Effector CD4-positive, alpha-beta T cell (primary cell): ENCODE measurements around the gene DEFB131A. TPM values are rescaled to one million over a fixed set of nuclear protein-coding genes. Genes with fewer than 3 reads are reported as not detected.
"Not testable (repeated sequence)": the region's sequence is repeated elsewhere in the genome, so short reads cannot be mapped to it uniquely, and the experiment has no call there.

Experiments used
- DNase-seq: peaks from one replicate; pipeline ENCODE4 v3.0.0-alpha.2; 2020
- total RNA-seq: gene quantifications from one replicate; lab custom pipeline; 2026; lab: John Stamatoyannopoulos, UW

Gene DEFB131A
- not detected for total RNA-seq

DNA sequence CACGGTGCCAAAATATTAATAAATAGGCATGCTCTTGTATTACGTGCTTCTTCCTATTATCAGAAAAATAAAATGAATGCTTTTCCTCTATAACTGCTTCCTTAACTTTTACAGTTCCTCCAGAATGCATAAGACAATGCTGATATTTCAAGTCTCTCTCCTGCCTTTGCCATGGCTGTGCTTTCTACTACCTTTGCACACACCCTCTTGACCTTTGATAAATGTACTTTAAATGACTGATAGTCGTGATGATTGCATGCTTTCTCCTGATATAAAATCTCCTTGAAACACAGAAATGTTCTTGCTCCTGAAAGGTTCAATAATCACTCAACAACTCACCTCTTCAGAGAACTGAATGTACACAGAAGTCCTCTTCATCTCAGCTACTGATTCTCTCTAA lies at the start of gene DEFB131A:
Gene DEFB131A (plus strand): TSS at position 301 of the 400 bp plus-strand sequence. CDS start 120 bp downstream, outside the sequence.
- DNase-seq: not testable (repeated sequence)

- not testable (repeated sequence) for DNase-seq
These were observed 38.4 kb upstream of the DEFB131A start for GRCh38 chr4:9405774-9406173.

- DNase-seq: not testable (repeated sequence)
These were observed 37.7 kb upstream of the DEFB131A start for GRCh38 chr4:9406491-9406890.

- no peak for DNase-seq
These were observed 34.4 kb upstream of the DEFB131A start for GRCh38 chr4:9409793-9410192.

DNA sequence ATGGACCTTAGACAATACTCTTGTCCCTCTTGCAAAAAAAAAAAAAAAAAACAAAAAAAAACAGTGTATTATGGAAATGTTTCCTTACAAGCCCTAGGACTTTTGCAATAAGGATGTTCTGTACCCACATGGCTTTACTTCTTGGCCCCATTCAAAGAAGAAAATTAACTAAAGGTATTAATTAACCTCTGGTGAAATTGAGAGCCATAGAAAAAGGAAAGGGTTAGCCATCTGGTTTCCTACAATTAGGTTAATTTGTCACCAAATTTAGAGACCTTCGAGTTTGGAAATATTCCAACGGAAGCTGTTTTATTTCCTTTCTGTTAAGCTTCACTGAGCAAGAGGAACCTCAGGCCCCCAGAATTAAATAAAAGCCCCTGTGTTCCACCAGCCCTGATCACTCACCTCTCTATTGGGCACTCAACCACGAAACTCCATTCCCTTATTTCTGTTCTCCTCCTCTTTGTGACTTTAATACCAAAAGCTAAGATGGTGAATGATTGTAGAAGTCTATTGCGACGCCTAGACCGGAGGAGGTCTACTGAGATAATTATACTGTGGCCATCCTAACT lies 22.2 kb upstream of the DEFB131A start:
- not testable (repeated sequence) for DNase-seq

DNA sequence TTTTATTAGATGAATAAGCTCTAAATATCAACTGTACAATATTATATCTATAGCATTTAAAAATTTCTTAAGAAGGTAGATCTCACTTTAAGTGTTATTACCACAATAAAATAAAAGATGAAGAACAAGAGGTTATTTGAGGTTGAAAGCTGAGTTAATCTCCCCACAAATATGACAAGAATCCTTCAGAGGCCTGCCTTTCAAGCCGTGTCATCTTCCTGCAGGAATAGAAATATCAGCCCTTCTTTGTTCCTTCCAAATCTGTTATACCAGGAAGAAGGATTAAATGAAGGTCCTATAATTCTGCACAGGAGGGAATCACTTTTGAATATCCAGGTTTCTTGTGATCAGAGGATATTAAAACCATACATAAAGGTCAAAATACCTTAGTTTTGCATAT lies 18.3 kb upstream of the DEFB131A start:
- not testable (repeated sequence) for DNase-seq

- not testable (repeated sequence) for DNase-seq
These were observed 14.2 kb upstream of the DEFB131A start for GRCh38 chr4:9430061-9430460.

- not testable (repeated sequence) for DNase-seq
These were observed 10.9 kb upstream of the DEFB131A start for GRCh38 chr4:9433320-9433719.

DNA sequence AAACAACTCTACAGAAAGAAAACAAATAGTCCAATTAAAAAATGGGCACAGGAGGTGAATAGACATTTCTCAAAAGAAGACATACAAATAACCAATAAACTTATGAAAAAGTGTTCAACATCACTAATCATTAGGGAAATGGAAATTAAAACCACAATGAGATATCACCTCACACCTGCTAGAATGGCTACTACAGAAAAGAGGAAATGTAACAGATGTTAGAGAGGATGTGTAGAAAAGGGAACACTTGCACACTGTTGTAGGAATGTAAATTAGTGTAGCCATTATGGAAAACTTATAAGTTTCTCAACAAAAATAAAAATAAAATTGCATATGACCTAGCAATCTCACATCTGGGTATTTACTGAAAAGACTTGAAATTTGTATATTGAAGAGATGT lies 7.5 kb upstream of the DEFB131A start:
- not testable (repeated sequence) for DNase-seq

GRCh38 chr4:9442355-9442754 lies 1.9 kb upstream of the DEFB131A start:
- not testable (repeated sequence) for DNase-seq

DNA sequence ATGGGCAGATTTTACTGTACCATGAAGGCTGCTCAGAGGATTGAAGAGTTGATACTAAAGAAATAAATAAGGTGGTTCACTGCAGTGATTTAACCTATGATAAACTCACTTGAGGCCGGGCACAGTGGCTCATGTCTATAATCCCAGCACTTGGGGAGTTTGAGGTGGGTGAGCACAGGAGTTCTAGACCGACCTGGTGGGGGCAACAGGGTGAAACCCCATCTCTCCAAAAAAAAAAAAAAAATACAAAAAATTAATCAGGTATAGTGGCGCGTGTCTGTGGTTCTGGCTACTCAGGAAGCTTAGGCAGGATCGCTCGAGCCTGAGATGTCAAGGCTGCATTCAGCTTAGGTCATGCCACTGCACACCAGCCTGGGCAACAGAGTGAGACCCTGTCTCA lies 467 bp downstream of the DEFB131A start:
- not testable (repeated sequence) for DNase-seq

DNA sequence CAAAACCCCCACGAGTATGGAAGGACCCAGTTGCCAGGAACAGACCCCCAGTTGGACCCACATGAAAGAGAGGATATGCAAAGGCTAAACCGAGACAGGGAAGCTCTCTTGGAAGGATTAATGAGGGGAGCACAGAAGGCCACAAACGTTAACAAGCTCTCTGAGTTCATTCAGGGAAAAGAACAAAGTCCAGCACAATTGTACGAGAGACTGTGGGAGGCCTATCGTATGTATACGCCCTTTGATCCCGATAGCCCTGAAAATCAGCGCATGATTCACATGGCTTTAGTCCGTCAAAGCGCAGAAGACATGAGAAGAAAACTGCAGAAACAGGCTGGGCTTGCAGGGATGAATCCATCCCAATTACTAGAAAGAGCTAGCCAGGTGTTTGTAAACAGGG lies 8.0 kb downstream of the DEFB131A start:
- not testable (repeated sequence) for DNase-seq

- not testable (repeated sequence) for DNase-seq
These were observed 10.1 kb downstream of the DEFB131A start for GRCh38 chr4:9454284-9454683.

DNA sequence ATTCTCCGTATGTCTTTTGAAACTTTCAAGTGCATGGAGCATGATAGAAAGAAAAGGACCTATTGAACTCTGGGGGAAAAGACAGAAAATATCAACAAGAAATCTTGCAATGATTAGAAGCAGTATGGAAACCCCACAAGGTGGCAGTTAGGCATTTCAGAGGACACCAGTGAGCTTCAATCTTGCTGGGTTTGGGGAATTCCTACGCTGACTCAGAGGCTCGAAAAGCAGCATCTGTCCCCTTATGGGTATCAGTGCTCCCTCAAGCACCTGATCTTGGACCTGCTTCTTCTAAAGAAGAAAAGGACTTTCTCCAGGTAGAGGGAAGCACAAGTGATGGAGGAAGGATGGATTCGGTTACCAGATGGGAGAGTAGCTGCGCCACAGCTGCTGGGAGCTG lies 10.8 kb downstream of the DEFB131A start:
- not testable (repeated sequence) for DNase-seq

GRCh38 chr4:9479466-9479865 lies 35.3 kb downstream of the DEFB131A start:
- DNase-seq: not testable (repeated sequence)

DNA sequence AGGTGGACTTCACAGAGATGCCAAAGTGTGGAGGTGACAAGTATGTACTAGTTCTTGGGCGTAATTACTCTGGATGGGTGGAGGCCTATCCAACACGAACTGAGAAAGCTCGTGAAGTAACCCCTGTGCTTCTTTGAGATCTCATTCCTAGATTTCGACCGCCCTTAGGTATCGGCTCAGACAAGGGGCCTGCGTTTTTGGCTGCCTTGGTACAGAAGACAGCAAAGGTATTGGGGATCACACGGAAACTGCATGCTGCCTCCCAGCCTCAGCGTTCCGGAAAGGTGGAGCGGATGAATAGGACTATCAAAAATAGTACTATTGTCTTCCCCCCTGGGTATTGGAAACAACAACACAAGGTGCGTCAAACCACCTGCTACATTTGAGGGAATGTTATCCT lies 35.9 kb downstream of the DEFB131A start:
- not testable (repeated sequence) for DNase-seq

GRCh38 chr4:9482871-9483270 lies 38.7 kb downstream of the DEFB131A start:
- not testable (repeated sequence) for DNase-seq

DNA sequence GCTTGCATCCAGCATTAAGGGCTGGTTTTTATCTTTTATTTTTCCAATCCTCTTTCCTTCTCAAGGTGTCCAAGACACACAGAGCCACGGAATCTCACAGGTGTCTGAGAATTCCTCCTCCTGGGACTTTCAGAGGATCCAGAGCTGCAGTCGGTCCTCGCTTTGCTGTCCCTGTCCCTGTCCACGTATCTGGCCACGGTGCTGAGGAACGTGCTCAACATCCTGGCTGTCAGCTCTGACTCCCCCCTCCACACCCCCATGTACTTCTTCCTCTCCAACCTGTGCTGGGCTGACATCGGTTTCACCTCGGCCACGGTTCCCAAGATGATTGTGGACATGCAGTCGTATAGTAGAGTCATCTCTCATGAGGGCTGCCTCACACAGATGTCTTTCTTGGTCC lies 39.5 kb downstream of the DEFB131A start:
- not testable (repeated sequence) for DNase-seq

GRCh38 chr4:9486880-9487279 lies 42.7 kb downstream of the DEFB131A start:
- DNase-seq: not testable (repeated sequence)

GRCh38 chr4:9488796-9489195 lies 44.6 kb downstream of the DEFB131A start:
- not testable (repeated sequence) for DNase-seq

DNA sequence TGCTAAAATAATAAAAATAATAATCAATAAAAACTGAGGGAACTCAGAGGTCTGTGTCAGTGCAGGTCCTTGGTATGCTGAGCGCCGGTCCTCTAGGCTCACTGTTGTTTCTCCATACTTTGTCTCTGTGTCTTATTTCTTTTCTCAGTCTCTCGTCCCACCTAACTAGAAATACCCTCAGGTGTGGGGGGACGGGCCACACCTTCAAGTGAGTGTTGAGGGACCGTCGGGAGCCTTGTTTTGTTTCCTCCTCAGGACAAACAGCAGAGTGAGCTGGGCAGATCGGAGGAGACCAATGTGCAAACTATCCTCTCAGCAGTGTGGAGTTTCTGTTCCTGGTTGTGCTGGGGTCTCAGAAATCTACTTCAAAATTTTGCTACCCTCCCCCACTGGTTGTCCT lies 46.3 kb downstream of the DEFB131A start:
- not testable (repeated sequence) for DNase-seq

DNA sequence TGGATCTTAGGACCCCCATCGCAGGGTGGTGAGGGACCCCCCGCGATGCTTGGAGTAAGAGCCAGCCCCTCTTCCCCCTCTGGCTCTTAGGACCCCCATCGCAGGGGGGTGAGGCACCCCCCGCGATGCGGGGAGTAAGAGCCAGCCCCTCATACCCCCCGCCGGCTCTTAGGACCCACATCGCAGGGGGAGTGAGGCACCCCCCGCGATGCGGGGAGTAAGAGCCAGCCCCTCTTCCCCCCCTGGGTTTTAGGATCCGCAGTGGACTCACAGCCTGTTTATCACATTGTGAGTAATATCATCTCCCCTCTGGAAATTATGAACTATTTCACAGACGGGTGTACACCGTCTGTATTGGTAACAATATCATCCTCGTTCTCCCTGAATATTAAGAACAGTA lies 46.8 kb downstream of the DEFB131A start:
- DNase-seq: not testable (repeated sequence)

- DNase-seq: not testable (repeated sequence)
These were observed 49.4 kb downstream of the DEFB131A start for GRCh38 chr4:9493589-9493988.

GRCh38 chr4:9494256-9495035 lies 50.2 kb downstream of the DEFB131A start:
- not testable (repeated sequence) for DNase-seq
